Ishikawa (cell line): Measurements from ENCODE around the gene RNASEL.

ENCODE experiments used
- CREB1 ChIP-seq: IDR thresholded peaks from 2 replicates; pipeline ENCODE4 v1.6.1; 2012; ENCODE audit warnings: low read depth
- EGR1 ChIP-seq: IDR thresholded peaks from 2 replicates; pipeline ENCODE4 v1.6.1; 2012
- EP300 ChIP-seq: IDR thresholded peaks from 2 replicates; pipeline ENCODE4 v1.6.1; 2012; ENCODE audit warnings: borderline replicate concordance
- FOXM1 ChIP-seq: IDR thresholded peaks from 2 replicates; pipeline ENCODE4 v1.6.1; 2012; ENCODE audit warnings: low read depth, borderline replicate concordance
- RAD21 ChIP-seq: IDR thresholded peaks from 2 replicates; pipeline ENCODE4 v1.6.1; 2012; ENCODE audit warnings: low read depth
- TAF1 ChIP-seq: IDR thresholded peaks from 2 replicates; pipeline ENCODE4 v1.6.1; 2012; ENCODE audit warnings: low read depth, mild to moderate bottlenecking
- TCF12 ChIP-seq: IDR thresholded peaks from 2 replicates; pipeline ENCODE4 v1.6.1; 2012; ENCODE audit warnings: low read depth
- TEAD4 ChIP-seq: IDR thresholded peaks from 2 replicates; pipeline ENCODE4 v1.6.1; 2012
- YY1 ChIP-seq: IDR thresholded peaks from 2 replicates; pipeline ENCODE4 v1.6.1; 2012; ENCODE audit warnings: low read depth
- ZBTB7A ChIP-seq: IDR thresholded peaks from 2 replicates; pipeline ENCODE4 v1.6.1; 2012; ENCODE audit warnings: low read depth
- TF ChIP-seq, protein P1 (sequence below): IDR thresholded peaks from 2 replicates; pipeline ENCODE4 v1.6.1; 2012
- TF ChIP-seq, protein P2 (sequence below): IDR thresholded peaks from 2 replicates; pipeline ENCODE4 v1.6.1; 2012; ENCODE audit warnings: low read depth, mild to moderate bottlenecking
- TF ChIP-seq, protein P3 (sequence below): IDR thresholded peaks from 2 replicates; pipeline ENCODE4 v1.6.1; 2012

DNA sequence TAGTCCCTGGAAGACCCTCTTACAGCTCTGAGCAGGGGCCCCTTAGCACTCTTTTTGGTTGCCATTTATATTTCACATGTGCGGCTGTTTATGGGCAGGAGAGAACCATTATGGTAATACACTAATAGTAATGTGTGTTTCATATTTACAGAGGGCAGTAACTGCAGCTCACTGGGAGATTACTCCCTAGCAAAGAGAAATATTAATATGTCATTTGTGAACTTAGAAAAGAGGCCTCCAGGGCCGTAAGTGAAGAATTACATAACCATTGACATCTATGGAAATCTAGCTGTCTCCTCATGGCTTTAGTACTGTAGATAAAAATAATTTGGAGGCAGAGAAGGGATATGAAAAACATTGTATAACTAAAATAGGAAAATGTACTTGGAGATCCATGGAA lies 38.6 kb upstream of the RNASEL start:
- TF ChIP-seq, protein P1, sequence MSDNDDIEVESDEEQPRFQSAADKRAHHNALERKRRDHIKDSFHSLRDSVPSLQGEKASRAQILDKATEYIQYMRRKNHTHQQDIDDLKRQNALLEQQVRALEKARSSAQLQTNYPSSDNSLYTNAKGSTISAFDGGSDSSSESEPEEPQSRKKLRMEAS, result no peak
- TF ChIP-seq, protein P2, sequence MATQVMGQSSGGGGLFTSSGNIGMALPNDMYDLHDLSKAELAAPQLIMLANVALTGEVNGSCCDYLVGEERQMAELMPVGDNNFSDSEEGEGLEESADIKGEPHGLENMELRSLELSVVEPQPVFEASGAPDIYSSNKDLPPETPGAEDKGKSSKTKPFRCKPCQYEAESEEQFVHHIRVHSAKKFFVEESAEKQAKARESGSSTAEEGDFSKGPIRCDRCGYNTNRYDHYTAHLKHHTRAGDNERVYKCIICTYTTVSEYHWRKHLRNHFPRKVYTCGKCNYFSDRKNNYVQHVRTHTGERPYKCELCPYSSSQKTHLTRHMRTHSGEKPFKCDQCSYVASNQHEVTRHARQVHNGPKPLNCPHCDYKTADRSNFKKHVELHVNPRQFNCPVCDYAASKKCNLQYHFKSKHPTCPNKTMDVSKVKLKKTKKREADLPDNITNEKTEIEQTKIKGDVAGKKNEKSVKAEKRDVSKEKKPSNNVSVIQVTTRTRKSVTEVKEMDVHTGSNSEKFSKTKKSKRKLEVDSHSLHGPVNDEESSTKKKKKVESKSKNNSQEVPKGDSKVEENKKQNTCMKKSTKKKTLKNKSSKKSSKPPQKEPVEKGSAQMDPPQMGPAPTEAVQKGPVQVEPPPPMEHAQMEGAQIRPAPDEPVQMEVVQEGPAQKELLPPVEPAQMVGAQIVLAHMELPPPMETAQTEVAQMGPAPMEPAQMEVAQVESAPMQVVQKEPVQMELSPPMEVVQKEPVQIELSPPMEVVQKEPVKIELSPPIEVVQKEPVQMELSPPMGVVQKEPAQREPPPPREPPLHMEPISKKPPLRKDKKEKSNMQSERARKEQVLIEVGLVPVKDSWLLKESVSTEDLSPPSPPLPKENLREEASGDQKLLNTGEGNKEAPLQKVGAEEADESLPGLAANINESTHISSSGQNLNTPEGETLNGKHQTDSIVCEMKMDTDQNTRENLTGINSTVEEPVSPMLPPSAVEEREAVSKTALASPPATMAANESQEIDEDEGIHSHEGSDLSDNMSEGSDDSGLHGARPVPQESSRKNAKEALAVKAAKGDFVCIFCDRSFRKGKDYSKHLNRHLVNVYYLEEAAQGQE, result no peak
- TF ChIP-seq EP300, result no peak
- TF ChIP-seq CREB1, result no peak
- no peak for TF ChIP-seq TAF1
- TF ChIP-seq TEAD4, result no peak
- TF ChIP-seq, protein P3, sequence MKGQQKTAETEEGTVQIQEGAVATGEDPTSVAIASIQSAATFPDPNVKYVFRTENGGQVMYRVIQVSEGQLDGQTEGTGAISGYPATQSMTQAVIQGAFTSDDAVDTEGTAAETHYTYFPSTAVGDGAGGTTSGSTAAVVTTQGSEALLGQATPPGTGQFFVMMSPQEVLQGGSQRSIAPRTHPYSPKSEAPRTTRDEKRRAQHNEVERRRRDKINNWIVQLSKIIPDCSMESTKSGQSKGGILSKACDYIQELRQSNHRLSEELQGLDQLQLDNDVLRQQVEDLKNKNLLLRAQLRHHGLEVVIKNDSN, result no peak
- no peak for TF ChIP-seq RAD21
- TF ChIP-seq ZBTB7A, result no peak
- no peak for TF ChIP-seq TCF12
- TF ChIP-seq EGR1, result no peak
- no peak for TF ChIP-seq YY1
- TF ChIP-seq FOXM1, result no peak
